ENCODE measurements around the gene GPR139. TPM values are rescaled to one million over a fixed set of nuclear protein-coding genes. Genes with fewer than 3 reads are reported as not detected.

The GPR139 gene
- not detected for polyA plus RNA-seq (ENCODE audit: insufficient read length in 4 of 4)

DNA sequence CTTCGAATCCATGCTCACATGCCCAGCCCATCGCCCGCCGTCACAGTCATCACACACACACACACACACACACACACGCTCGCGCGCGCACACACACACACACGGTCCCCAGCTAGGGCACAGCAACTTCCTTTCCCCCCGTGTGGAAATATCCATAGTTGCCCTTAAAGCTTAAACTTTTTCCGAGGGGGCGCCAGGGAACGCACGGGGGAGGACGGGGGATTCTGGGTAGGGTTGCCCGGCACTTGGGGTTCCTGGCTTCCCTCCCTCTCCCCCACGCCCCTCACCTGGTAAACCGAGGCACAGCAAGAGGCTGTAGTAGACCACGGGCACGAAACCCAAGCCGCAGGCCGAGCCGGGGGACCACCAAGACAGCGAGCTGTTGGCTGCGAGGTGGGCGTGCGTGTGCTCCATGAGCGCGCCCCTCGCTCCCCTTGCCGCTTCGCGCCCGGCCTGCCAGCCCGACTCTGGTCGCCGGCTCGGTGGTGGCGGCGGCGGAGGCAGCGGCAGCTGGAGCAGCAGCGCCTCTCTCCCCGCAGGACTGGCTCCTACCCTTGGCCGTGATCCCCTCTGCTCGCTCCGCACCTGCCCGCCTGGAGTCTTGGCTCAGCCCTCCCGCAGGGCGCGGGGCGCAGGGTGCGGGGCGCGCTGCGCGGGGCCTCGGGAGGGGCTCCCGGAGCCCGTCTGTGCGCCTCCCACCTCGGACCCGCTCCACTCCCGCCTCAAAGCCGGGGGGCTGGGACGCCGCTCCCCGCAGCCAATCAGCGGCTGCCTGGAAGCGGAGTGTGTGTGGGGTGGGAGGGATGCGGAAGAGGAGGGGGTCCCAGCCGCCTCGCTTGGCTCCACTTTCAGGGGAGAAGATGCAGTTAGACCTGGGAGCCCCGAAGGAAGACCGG lies at the start of gene GPR139:
Gene GPR139 (minus strand): TSS at position 688 of the 896 bp plus-strand sequence. CDS start 274 bp downstream, at position 414.
- no peak for DNase-seq (ENCODE audit: low read depth in 4 of 4, low spot score in 3 of 4)

- DNase-seq (ENCODE audit: low read depth in 4 of 4, low spot score in 3 of 4): no peak
These were observed 48.3 kb upstream of the GPR139 start for GRCh38 chr16:20122011-20122410.

DNA sequence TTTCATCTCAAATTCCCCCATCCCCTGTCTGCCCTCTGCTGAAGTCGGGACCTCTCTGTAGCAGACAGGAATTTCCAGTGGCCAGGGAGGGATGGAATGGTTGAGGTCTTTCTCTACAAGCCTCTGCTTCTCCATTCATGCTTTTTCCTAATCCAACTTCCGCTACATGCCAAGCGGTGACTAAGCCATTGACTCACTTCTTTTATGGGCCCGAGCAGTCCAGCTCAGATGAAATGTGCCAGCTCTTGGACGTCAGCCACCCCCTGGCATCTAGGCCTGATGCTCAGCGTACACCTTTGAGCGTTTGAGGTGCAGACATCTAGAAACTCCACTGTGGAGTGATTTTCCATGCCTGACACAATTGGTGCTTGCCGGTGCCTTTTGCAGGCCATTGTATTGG lies 40.7 kb upstream of the GPR139 start:
- no peak for DNase-seq (ENCODE audit: low read depth in 4 of 4, low spot score in 3 of 4)

- DNase-seq (ENCODE audit: low read depth in 4 of 4, low spot score in 3 of 4): no peak
These were observed 37.5 kb upstream of the GPR139 start for GRCh38 chr16:20111143-20111542.

- no peak for DNase-seq (ENCODE audit: low read depth in 4 of 4, low spot score in 3 of 4)
These were observed 33.4 kb upstream of the GPR139 start for GRCh38 chr16:20107083-20107482.

DNA sequence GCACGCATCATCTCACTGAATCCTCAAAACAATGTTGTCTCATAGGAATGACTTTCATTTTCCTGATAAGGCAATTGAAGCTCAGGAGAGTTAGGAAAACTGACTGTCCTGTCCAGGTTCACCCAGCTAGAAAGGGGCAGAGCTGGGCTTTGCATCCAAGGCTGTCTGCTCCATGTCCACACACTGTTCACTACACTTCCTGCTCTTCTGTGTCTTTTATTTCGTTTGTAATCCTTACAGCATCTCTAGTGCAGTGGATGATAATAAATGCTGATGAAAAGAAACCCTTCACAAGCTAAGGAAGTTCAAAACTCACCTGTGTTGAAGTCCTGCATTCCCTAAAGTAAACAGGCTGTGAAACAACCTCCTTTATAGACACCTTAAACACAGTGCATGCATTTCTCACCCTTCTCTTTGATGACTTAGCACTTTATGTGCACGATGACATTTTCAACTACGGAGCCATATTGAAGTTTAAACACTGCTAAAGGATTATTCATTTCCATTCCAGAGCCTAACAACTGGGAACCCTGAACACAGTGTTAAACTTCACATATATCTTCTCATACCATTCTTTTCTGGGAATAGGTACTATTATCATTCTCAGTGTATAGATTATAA lies 31.0 kb upstream of the GPR139 start:
- DNase-seq (ENCODE audit: low read depth in 4 of 4, low spot score in 3 of 4): no peak

- no peak for DNase-seq (ENCODE audit: low read depth in 4 of 4, low spot score in 3 of 4)
These were observed 28.8 kb upstream of the GPR139 start for GRCh38 chr16:20102521-20102920.

DNA sequence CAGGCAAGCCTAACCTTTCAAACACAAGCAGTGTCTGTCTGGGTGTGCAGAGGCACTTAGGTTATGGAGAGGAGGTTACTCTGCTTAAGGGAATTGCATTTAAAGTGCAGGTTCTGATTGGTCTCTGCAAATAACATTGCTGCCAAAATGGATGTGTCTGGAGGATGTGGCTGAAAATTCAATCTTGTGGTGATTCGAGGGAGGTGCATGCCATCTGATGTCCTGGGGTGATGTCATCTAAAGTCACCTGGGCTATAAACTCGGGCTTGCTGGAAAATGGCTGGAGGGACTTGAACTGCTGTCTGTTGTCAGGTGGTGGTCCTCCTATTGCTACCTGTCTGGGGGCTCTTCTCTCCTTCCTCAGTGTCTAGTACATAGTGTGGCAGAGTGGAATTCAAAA lies 28.3 kb upstream of the GPR139 start:
- no peak for DNase-seq (ENCODE audit: low read depth in 4 of 4, low spot score in 3 of 4)

DNA sequence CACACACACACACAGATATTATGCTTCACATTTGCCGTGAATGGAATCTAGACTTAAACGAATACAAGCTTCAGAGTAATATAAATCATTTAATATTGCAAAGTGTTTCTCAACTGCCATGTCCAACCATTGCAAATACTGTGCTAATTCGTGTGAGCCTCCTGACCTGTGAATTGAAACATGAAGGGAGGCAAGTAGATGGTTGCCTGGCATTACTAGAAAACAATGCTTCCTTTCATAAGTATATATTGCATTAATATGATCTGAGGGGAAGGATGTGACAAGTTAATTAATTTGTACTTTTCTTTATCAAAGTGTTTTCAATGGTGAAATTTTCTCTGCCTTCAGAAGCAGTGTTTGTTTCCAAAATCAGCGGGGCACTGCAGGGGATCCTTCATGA lies 25.7 kb upstream of the GPR139 start:
- no peak for DNase-seq (ENCODE audit: low read depth in 4 of 4, low spot score in 3 of 4)

DNA sequence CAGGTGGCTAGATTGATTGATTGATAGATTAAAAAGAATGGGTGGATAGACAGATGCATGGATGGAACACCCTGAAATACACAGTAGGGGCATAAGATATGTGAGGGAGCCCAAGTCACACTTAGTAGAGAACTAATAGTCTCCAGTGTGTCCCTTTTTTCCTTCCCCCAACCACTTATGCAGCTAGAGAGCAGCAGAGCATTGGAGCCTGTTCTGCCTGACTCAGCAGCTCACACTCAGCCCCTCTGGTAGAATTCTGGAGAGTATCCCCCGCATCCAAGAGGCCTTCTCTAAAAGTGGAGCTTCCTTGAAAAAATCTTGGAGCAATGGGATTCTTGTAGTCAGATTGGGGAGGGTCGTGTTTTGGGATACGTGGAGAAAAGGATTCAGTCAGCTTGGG lies 20.5 kb upstream of the GPR139 start:
- DNase-seq (ENCODE audit: low read depth in 4 of 4, low spot score in 3 of 4): no peak

DNA sequence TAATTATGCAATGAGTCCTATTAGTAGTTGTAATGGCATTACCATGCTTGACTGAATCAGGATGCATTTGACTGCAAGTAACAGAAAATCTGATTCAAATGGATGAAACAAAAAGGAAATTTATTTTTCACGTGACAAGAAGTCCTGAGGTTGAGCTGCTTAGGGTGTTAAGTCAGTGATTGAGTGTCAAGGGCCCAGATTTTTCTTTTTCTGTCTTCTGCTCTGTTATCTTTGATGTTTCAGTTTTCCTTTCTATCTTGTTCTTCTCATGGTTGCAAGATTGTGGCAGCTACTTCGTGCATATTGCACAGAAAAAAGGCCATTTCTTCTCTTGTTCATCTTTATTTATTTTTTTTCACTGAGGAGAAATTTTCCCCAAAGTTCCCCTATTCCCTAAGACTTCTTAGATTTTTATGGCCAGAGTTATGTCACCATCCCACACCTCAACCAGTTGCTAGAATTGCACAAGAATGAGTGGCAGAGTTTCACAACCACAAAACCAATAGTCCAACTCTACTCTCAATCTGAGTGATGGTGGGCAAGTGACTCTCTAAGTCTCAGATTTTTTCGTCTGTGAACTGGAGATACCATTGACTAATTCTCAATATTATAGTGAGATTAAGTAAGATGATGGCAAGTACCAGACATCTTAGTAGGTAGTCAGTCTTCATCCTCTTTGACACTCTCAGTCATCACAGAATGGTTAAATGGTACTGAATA lies 15.7 kb upstream of the GPR139 start:
- DNase-seq (ENCODE audit: low read depth in 4 of 4, low spot score in 3 of 4): no peak

GRCh38 chr16:20084624-20085226 lies 11.0 kb upstream of the GPR139 start:
- DNase-seq (ENCODE audit: low read depth in 4 of 4, low spot score in 3 of 4): no peak

DNA sequence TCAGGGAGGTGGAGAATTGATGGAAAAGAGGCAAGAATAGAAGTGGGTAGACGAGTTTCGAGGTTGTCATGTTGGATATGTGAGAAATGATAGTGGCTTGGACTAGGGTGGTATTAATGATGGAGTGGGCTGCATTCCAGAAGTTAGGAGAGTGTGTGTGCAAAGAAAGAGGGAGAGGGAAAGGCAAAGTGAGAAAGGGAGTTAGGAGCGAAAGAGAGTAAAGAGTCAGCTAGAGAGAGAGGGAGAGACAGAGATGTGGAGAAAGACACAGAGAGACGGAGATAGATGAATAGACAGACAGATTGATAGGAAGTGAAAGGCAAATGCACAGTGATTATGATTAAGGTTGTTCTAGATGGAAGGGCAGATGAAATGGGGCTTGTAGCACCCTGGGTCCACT lies 5.4 kb upstream of the GPR139 start:
- DNase-seq (ENCODE audit: low read depth in 4 of 4, low spot score in 3 of 4): no peak

GRCh38 chr16:20075243-20075642 lies 1.6 kb upstream of the GPR139 start:
- no peak for DNase-seq (ENCODE audit: low read depth in 4 of 4, low spot score in 3 of 4)

DNA sequence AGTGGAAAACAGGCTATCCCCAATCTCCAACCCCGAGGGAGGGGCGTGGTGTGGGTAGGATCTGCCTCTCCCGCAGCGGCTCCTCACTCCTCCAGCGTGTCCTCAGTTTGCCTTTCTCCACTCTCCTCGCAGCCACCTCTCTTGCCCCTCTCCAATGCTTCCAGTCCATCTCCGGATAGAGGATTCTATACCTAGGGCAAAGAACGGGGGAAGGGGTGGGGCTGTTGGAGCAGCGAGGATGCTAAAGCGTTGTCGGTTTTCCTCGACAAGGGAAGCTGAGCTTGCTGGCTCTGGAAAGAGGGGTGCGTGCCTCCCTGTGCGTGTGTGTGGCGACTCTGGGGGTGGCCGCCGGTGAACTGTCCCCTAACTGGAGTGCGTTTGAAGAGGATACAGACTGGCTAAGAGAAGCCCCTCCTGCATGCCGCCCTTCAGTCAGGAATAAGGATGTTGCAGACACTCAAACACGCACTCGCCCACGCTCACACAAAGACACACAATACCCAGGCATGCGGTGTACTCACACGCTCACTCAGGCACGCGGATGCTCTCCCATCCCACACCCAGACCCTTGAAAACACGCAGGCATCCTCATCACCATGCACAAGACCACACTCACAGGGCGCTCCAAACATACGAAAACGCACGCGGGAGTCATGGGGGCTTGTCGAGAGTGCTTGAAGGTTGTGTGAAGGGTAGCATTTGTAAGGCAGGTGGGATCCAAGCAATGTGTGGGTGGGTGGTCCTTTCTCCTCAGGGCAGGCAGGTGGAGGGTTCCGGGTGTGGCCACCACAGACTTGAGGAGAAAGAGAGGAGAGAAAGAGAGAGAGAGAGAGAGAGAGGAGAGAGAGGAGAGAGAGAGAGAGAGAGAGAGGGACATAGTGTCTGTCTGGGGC lies 655 bp upstream of the GPR139 start:
- DNase-seq (ENCODE audit: low read depth in 4 of 4, low spot score in 3 of 4): no peak

DNA sequence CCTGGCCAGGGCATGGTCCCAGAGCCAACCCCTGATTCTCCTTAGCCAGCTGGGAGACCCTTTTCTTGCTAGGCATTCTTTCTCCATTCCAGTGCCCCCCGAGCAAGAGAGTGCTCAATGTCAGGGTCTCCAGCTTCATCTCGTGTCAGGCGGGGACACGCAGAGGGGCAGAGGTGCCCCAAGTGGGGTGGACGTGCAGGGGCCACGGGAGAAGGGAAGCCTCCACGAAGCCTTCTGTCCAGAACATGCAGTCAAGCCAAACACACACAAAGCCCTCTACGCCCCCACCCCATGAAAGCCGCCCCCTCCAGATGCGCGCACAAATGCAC lies 852 bp downstream of the GPR139 start:
- DNase-seq (ENCODE audit: low read depth in 4 of 4, low spot score in 3 of 4): no peak

GRCh38 chr16:20072146-20072873 lies 1.4 kb downstream of the GPR139 start:
- no peak for DNase-seq (ENCODE audit: low read depth in 4 of 4, low spot score in 3 of 4)

DNA sequence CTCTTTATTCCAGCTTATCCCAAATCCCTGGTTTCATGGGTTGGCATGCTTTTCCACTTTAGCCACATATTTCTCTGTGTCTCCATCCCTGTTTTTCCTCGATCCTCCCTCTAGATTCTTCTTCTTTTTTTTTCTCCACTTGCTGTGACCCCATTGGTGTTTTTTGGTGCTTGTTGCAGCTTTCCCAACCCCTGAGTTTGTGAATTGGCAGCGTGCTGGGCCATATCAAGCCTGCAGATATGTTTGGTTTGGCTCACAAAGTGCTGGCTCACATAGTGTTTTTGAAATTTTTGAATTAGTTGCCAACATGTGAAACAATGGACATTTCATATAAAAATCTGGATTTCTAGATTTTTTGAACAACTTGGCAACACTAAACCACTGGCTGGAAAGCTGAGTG lies 8.8 kb downstream of the GPR139 start:
- no peak for DNase-seq (ENCODE audit: low read depth in 4 of 4, low spot score in 3 of 4)

- DNase-seq (ENCODE audit: low read depth in 4 of 4, low spot score in 3 of 4): no peak
These were observed 9.2 kb downstream of the GPR139 start for GRCh38 chr16:20064520-20064919.

DNA sequence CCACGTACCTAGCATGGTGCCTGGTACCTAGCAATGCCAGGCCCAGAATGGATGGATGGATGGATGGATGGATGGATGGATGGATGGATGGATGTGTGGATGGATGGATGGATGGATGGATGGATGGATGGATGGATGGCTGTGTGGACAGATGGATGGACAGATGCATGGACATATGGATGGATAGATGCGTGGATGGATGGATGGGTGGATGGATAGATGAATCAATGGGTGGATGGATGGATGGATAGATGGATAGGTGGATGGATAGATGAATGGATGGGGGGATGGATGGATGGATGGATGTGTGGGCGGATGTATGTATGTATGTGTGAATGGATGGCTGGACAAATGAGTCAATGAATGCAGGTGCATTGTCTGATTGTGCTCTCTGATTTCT lies 12.6 kb downstream of the GPR139 start:
- DNase-seq (ENCODE audit: low read depth in 4 of 4, low spot score in 3 of 4): no peak
